HS-5 (cell line): ENCODE measurements around the gene LGALS4.
"Not testable (repeated sequence)": the region's sequence is repeated elsewhere in the genome, so short reads cannot be mapped to it uniquely, and the experiment has no call there.

Experiments
- DNase-seq: peaks from one replicate; pipeline ENCODE4 v3.0.0-alpha.2; 2012; ENCODE audit warnings: low read depth

Gene LGALS4

GRCh38 chr19:38842439-38843174 is 29.9 kb upstream of the LGALS4 start:
- DNase-seq, result no peak

GRCh38 chr19:38841787-38842438 is 29.2 kb upstream of the LGALS4 start:
- DNase-seq, result no peak

- DNase-seq, result no peak
These were observed 28.5 kb upstream of the LGALS4 start for GRCh38 chr19:38841180-38841766.

GRCh38 chr19:38840583-38840968 is 27.8 kb upstream of the LGALS4 start:
- DNase-seq, result no peak

GRCh38 chr19:38839816-38840582 is 27.3 kb upstream of the LGALS4 start:
- DNase-seq, result no peak

- no peak for DNase-seq
These were observed 26.4 kb upstream of the LGALS4 start for GRCh38 chr19:38838986-38839761.

GRCh38 chr19:38838208-38838985 is 25.7 kb upstream of the LGALS4 start:
- DNase-seq, result no peak

- no peak for DNase-seq
These were observed 24.9 kb upstream of the LGALS4 start for GRCh38 chr19:38837656-38838121.

GRCh38 chr19:38836983-38837626 is 24.4 kb upstream of the LGALS4 start:
- DNase-seq, result no peak

- no peak for DNase-seq
These were observed 23.6 kb upstream of the LGALS4 start for GRCh38 chr19:38836159-38836982.

- no peak for DNase-seq
These were observed 21.8 kb upstream of the LGALS4 start for GRCh38 chr19:38834590-38834989.

GRCh38 chr19:38834104-38834490 is 21.4 kb upstream of the LGALS4 start:
- DNase-seq, result no peak

GRCh38 chr19:38833092-38833425 is 20.3 kb upstream of the LGALS4 start:
- no peak for DNase-seq

GRCh38 chr19:38831142-38831605 is 18.4 kb upstream of the LGALS4 start:
- peak; percentile 67 for DNase-seq

GRCh38 chr19:38830039-38830733 is 17.4 kb upstream of the LGALS4 start:
- no peak for DNase-seq

- not testable (repeated sequence) for DNase-seq
These were observed 16.5 kb upstream of the LGALS4 start for GRCh38 chr19:38829203-38829602.

- no peak for DNase-seq
These were observed 14.3 kb upstream of the LGALS4 start for GRCh38 chr19:38826856-38827551.

GRCh38 chr19:38825936-38826335 is 13.2 kb upstream of the LGALS4 start:
- not testable (repeated sequence) for DNase-seq
